Germinal center (tissue), 1 donor: ENCODE results near the gene PIH1D1.
"Not testable (repeated sequence)": the region's sequence is repeated elsewhere in the genome, so short reads cannot be mapped to it uniquely, and the experiment has no call there.

ENCODE experiments used
- DNase-seq: peaks from one replicate; pipeline ENCODE4 v3.0.0; 2012; ENCODE audit warnings: mixed read lengths, low spot score

PIH1D1 gene

DNA sequence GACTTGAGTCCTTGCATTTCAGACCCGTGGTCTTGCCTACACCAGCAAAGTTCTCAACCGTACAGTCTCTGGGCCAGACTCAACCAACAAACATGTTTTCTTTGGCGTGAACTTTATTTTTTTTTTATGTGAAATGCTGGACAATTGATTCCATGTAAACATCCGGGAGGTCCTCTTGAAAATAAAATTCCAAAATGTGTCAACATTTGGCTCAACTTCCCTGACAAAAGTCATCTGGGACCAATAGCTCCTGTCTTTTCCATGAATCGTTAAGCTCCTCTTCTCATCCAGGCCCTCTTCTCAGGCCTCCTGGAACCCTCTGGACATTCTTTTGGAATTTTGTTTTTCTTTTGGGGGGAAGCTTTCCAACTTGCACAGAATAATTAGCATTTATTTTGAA lies 4.2 kb upstream of the PIH1D1 start:
- DNase-seq: no peak

DNA sequence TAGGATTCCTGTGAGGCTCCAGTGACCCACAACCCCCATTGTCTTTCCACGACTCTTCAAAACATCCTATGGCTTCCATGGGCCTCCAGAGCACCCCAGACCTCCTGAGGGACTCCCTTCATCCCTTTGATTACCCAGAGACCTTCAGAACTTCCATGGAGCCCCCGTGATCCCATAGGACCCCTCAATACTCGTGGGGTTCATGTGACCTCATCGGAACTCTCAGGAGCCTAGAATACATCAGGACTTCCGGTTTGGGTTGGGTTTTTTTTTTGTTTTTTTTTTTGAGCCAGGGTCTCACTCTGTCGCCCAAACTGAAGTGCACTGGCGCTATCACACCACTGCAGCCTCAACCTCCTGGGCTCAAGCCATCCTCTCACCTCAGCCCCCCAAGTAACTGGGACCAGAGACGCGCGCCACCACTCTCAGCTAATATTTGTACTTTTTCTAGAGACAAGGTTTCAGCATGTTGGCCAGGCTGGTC lies 2.2 kb upstream of the PIH1D1 start:
- no peak for DNase-seq

DNA sequence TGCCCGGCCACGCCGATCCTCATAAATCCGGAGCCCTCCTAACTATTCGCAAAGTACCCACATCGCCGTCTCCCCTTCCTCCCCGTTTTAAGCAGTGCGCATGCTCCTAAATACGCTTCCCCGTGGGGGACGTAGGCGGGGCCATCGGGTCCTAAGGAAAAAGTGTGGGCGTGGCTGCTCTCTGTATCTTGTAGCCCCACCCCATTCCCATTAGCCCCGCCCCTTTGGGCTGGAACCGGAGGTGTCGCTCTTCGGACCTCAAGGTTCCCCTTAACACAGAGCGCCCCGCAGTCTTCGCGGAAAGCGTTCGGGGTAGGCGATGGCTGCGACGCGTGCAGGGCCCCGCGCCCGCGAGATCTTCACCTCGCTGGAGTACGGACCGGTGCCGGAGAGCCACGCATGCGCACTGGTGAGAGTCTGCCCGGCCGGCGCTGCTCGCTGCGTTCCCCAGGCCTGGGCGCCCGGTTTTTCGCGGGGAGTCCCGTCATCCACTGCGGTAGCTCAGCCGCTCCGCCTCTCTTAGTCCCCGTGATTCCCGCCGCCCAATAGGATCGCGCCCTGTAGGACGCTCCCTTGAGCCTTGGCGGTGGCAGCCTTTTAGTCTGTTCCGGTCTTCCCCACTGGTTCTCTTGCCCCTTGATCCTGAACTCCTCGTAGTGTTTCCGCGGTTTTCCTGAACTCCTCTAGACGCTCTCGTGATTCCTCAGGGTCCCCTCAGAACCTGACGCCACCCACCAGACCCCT lies 1.6 kb upstream of the PIH1D1 start, which contains the start of gene ALDH16A1:
Gene ALDH16A1, plus strand, starts transcription at position 213 of the 744 bp plus-strand sequence. Its CDS starts 107 bp downstream, at position 320.
- DNase-seq: peak; percentile 95

DNA sequence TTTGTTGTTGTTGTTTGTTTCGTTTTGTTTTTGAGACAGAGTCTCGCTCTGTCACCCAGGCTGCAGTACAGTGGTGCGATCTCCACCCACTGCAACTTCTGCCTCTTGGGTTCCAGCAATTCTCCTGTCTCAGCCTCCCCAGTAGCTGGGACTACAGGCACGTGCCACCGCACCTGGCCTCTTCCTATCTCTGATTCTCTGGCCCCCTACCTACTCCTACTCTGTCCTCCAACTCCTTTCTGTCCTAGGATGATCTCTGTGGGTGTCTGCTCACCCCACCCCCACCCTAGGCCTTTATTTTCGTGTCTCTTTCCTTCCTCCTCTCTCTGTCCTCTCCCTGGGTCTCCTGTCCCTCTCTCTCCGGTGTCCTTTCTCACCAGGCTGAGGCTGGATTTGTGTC lies 1.2 kb downstream of the PIH1D1 start:
- no peak for DNase-seq

DNA sequence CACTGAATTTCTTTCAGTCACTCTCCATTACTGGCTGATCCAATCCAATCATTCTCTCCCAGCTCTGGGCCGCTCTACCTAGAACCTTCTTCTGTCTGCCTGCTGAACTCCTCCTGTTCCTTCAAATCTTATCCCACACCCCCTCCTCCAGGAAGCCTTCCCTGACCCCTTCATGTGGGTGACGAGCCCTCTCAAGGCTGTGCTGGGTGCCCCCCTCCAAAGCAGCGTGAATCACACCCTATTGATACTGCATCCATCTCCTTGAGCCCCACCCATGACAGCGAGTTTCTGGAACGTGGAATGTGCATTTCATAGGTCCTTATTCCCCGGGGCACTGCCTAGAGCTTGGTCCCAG lies 3.2 kb downstream of the PIH1D1 start:
- DNase-seq: no peak

DNA sequence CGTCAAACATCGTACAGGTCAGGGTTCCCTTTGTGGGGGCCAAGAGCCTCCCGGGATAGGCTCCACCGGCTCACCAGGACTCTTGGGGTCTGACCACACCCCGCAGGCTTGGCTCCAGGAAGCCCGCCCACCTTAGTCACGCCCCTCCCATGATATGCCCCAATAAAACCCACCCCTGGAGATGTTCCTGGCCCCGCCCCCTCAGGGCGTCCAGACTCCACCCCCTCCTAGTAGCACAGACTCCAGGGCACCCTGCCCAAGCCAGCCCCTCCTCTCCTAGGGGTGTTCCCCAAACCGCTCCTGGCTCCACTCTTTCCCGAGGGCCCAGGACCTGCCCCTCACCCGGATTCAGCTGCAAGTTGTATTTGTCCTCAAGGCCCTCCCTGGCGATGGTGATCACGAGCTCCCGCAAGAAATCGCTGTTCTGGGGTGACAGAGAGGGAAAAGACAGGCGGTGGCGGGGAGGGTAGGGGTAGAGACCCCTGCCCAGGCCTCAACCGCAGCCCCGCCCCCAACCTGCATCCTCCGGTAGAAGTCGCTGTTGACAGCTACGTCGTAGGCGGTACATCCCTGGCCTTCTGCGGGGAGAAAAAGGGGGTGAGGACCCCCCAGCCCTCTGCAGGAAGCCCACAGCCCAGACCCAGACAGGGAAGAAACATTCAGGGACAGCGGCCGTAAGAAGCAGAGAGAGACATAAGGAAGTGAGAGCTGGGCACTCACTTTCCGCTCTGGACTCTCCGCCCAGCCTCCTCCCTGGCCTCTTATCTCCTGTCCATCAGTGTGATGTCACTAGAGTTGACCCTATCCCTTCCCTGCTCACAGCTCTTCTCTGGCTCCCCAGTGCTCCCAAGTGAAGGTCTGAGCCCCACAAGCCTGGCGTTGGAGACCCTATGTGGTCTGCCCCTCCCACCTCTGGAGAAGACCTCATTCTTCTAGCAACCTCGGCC lies 3.9 kb downstream of the PIH1D1 start:
- peak; percentile 40 for DNase-seq

DNA sequence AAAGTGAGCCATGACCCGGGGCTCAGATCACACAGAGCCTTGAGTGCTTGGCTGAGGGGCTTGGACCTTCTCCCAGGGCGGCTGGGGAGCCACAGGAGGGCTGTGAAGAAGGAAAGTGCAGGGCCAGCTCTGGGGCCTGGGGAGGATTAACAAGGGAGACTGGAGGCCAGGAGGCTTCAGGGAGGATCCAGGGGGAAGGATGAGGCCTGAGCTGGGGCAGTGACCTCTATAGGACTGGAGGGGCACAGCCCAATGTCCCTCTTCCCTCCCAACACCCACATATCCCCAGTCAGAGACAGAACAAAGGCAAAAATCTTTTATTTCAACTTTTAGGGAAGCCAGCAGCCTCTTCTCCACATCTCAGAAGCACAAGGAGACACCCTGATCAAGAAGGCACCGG lies 5.6 kb downstream of the PIH1D1 start:
- DNase-seq: no peak

DNA sequence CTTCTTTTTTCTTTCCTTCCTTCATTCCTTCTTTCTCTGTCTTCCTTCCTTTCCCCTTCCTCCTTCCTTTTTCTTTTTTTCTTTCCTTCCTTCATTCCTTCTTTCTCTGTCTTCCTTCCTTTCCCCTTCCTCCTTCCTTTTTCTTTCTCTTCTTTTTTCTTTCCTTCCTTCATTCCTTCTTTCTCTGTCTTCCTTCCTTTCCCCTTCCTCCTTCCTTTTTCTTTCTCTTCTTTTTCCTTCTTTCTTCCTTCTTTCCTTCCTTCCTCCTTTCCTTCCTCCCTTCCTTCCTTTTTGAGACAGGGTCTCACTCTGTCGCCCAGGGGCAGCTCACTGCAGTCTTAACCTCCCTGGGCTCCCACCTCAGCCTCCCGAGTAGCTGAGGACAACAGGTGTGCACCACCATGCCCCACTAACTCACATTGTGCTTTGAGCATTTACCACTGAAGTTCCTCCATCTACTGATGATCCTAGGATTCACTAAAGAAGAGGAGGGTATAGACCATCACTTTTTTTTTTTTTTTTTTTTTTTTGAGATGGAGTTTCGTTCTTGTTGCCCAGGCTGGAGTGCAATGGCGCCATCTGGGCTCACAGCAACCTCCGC lies 7.4 kb downstream of the PIH1D1 start:
- not testable (repeated sequence) for DNase-seq

DNA sequence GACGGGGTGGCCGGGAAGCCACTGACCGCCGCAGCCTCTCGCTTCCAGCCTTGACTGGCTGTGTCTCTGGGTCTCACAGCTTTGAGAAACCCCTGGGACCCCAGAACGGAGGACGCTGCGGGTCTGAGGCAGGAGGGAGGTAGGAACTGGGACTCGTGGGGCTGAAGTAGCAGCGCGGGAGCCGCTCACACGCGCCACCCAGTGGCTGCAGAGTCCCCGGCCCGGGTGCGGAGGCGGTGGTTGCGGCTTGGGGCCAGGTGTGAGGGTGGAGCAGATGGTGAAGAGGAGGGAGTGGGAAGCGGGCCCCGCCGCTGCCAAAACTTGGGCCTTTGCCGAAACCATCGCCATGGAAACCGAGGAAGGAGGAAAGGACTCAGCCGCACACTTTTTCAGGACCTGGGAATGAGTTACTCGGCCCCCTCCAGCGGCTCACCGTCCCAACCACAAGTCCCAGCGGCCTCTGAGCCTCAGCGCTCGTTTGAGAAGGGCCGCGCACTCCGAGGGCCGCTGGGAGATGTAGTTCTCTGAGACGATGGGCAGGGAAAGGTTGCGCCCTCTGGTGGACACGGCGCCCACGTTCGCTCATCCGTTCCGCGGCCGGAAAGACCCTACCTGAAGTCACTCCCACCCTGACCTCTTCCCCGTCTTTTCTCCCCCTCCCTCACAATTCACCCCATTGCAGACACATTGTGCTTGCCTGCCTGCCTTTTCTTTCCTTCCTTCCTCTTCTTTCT lies 8.1 kb downstream of the PIH1D1 start:
- DNase-seq: peak; percentile 90

DNA sequence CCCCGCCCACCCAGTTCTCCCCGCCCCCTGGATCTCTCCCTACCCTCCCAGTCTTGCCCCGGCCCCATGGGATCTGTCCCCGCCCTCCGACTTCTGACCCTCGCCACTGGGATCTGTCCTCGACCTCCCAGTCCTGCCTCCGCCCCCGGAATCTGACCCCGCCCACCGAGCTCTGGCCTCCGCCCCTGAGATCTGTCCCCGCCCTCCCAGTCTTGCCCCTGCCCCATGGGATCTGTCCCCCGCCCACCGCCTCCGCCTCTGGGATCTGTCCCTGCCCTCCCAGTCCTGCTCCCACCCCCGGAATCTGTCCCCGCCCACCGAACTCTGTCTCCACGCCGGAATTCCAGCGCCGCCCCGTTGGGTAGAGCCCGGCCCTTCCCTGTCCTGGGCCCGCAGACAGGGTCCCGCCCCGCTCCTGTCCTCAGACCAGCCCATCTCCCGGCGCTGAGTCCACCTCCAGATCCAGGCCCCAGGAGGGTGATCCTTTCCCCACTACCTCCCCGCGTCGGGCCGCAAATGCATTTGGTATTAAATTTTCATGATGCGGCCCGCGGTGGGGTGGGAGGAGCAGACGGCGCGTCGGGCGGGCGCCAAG lies 8.7 kb downstream of the PIH1D1 start:
- DNase-seq: peak; percentile 76

DNA sequence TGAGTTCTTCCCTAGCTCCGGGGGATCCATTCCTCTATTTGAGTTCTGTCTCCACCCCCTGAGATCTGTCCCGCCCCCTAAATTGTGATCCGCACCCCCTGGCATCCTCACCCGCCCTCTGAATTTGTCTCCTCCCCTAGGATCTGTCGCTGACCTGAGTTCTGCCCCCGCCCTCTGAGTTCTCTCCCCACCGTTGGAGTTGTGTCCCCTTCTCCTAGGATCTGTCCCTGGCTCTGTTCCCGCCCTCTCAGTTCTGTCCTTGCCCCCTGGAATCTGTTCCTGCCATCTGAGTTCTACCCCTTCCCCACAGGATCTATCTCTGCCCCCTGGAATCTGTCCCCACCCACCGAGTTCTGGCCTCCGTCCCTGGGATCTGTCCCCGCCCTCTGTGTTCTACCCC lies 9.3 kb downstream of the PIH1D1 start:
- no peak for DNase-seq

DNA sequence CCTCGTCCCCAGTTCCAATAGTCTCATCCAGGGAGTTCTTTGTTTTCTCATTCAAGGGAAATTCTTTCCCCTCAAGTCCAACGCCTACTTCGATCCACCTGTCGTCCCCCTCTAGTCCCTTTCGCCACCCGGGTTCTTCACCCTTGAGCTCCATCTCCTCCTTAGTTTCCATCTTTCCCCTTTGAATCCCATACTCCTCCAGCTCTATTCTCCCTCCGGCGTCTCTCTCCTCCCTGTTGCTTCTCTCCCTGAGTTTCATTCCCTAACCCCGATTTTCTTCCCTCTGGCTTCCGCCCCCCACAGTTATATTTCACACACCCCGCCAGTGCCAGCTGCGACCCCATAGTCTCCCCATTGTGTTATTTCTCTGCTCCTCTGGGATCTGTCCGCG lies 9.7 kb downstream of the PIH1D1 start:
- no peak for DNase-seq

DNA sequence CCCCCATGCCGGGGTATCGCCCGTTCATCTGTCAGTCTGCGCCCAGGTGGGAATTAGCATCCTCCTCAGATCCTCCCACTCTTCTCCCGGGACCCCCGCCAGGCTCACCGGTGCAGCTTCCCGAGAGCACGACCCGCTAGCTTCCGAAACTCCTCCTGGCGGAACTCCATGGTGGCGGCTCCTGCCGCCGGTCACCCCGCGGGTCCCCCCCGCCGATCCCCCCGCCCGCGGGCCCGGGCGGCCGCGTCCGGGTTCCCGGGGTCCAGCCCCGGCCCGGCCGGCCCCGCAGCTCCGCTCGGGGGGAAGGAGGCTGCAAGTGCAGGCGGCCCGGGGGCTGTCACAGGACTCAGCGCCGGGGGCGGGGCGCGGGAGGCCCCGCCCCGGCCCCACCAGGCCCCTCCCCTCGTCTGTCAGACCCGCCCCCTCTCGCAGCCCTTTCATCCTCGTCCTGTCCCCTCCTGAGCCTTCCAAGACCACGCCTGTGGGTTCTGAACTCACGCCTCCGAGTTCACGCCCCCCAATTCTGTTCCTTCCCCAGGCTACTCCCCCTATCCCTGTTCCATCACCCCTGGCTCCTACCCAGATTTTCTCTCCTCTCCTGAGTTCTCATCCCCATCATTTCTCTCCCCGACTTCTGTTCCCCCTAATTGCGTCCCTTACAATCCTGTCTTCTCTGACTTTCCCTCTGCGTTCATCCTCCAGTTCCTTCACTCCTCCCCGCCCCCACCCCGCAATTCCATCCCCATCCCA lies 10.2 kb downstream of the PIH1D1 start, which contains the start of gene SLC17A7:
Gene SLC17A7, minus strand, starts transcription at position 318 of the 750 bp plus-strand sequence. Its CDS starts 148 bp downstream, at position 170.
- peak; percentile 75 for DNase-seq

DNA sequence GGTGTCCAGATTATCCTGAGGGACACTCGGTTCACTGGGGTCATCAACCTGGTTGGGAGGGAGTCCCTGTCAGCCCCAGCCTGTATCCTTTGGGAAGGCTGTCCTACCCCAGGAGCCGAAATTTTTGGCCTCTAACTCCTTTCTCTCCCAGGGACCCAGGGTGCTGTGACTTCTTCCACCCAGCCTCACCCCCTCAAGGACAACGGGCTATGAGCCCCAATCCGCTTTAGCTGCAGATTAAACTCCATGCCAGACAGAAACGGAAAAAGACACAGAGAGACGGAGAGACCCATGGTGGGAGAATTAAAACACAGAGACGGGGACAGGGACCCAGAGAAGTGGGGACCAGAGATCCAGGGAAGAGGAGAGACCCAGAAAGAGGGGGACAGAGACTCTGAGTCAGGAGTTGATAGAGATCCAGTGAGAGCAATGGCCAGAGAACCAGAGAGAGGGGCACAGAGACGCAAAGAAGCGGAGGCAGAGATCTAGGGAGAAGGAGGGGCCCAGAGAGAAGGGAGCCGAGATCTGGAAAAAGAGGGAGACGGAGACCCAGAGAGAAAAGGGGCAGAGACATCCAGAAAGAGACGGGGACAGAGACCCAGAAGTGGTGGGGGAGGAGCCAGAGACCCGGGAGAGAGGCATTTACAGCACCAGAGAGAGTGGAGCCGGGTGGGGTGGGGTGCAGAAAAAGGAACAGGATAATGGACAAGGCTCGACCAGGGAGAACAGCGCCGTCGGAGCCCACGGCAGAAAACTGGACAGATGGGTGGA lies 11.0 kb downstream of the PIH1D1 start:
- no peak for DNase-seq

DNA sequence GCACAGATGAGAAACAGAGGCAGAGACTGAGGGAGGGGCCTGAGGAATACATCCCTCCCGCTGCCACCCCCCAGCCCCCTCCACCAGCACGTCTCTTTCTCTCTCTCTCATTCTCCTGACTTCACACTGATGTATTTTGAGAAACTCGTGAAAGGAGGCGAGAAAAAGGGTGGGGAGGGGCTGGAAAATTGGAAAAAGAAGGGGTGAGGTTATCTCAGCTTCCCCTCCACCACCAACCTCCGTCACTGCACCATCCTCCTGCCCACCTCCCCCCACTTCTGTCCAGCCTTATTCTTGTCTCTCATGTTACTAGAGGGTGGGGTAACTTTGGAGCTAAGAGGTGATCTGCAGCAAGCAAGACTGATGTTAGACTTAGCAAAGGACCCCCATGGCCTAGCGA lies 11.8 kb downstream of the PIH1D1 start:
- no peak for DNase-seq

DNA sequence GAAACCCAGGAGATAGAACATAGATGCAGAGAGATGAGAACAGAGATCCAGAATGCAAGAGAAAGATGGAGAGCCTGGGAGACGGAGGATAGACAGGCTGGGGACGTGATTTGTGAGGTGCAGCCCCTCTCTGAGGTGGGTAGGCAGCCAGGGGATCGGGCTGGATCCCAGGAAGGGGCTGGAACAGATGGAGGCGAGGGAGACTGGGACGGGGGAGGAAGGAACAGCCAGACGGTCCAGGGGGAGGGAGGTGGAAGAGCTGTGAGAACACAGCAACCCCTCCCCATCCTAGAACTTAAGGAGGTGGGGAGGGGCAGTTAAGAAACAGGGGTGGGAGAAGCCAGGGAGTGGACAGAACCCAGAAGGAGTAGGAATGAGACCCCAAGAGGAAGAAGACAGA lies 13.4 kb downstream of the PIH1D1 start:
- DNase-seq: no peak

DNA sequence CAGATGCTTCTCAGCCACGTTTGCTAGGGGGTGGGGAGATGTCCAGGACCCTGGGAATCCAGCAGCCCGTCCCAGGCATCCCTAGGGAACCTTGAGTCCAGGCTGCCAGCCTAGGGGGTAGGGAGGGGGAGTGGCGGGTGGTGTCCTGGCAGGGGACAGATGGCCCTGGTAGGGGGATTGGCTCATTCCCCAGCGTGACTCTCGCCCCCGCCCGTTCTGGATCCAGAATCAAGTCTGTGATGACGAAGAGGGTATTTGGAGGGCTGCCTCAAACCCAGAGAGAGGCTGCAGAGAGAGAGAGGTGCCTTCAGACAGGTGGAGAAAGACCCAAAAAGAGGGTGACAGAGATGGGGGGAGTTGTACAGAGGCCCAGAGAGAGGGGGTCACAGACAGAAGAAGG lies 14.4 kb downstream of the PIH1D1 start:
- DNase-seq: no peak

DNA sequence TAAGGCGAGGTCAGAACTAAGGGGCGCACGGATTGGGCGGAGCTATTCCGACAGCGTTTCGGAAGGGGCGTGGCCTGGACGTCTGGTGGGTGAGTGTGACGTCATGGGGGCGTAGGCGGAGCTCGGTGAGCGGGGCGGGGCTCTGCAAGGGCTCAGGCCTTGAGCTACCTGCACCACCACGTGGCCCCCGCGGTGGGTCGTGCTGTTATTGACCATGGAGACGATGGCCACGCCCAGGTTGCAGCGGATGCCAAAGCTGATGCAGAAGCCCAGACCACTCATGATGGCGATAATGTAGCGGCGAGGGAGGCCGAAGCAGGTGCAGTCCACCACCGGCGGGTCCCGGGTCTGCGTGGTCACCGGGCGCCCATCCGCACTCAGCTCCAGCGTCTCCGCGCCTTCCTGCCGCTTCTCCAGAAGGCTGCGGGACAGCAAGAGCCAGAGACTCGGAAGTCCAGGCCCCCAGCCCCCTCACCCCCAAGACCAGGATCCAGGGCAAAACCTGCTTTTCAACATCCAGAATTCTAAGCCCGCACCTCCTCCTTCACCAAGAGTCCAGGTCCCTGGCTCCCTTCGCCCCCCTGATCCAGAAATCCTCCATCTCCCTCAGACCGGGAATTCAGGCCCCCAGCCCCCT lies 15.1 kb downstream of the PIH1D1 start:
- DNase-seq: peak; percentile 82

DNA sequence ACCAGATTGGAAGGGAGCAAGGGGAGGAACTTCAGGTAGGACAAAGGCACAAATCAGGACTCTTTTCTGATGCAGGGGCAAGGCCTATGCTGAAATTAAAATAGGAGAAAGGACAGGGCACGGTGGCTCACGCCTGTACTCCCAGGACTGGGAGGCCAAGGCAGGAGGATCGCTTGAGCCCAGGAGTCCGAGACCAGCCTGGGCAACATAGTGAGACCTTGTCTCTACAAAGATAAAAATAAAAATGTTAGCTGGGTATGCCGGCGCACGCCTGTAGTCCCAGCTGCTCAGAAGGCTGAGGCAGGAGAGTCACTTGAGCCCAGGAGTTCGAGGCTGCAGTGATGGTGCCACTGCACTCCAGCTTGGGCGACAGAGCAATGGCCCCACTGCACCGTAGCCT lies 15.9 kb downstream of the PIH1D1 start:
- no peak for DNase-seq
